Measurements from ENCODE around the gene OR1A1. TPM values are rescaled to one million over a fixed set of nuclear protein-coding genes. Genes with fewer than 3 reads are reported as not detected.

The OR1A1 gene
- total RNA-seq, 1 experiment from 2014 or later, result not detected

GRCh38 chr17:3221850-3222249, 14.4 kb downstream of the OR1A1 start:
- no peak overlapping the region for H3K56ac ChIP-seq (ENCODE audit: insufficient read length, low read depth, low read length)
- H3K4ac ChIP-seq (ENCODE audit: low read depth, low read length), result no peak overlapping the region
- H4K5ac ChIP-seq (ENCODE audit: insufficient read length, low read depth, low read length), result no peak overlapping the region
- no peak overlapping the region for H3K4me2 ChIP-seq (ENCODE audit: insufficient read depth, insufficient read length, low read length)
- no peaks in the 10 kb centered on the region for H3K79me1 ChIP-seq (ENCODE audit: insufficient read depth, low read depth, low read length, poor library complexity, severe bottlenecking)
- no peaks in the 10 kb centered on the region for H3K23me2 ChIP-seq (ENCODE audit: insufficient read length, low read depth, low read length, poor library complexity, severe bottlenecking)
- H3K9me3 ChIP-seq (ENCODE audit: control insufficient read depth, low read depth, low read length), result peaks cover 30% of the 10 kb centered on the region
- no peak overlapping the region for H3K23ac ChIP-seq (ENCODE audit: insufficient read length, low read depth, low read length)
- WGBS (ENCODE audit: extremely low coverage, insufficient read length, low lambda C conversion rate), result no CpG with 5 or more reads among the region's 2 CpGs
- no peak overlapping the region for H4K91ac ChIP-seq (ENCODE audit: insufficient read length, low read depth, low read length)
- peaks cover 0 to 8% (median 2%) of the 10 kb centered on the region in 3 experiments; a peak in 6 of 7 replicates for H3K36me3 Mint-ChIP-seq (ENCODE audit: insufficient read depth in 1 of 3, low read depth in 3 of 3)
- no peaks in the 10 kb centered on the region for H4K20me1 ChIP-seq (ENCODE audit: control insufficient read depth, insufficient read depth, insufficient read length)
- no peak overlapping the region for H3T11ph ChIP-seq (ENCODE audit: low read length)
- H3K4me1 Mint-ChIP-seq, result no peaks in the 10 kb centered on the region
- no peak overlapping the region for H2BK120ac ChIP-seq (ENCODE audit: low read depth, low read length, poor library complexity, severe bottlenecking)
- H2BK12ac ChIP-seq (ENCODE audit: insufficient read length, low read depth, low read length), result no peak overlapping the region
- peaks cover 2% of the 10 kb centered on the region; the same call in 1 of the 2 replicates for H3K27me3 Mint-ChIP-seq (ENCODE audit: low read depth)
- no peak overlapping the region for H2BK5ac ChIP-seq (ENCODE audit: insufficient read length, low read length)
- TF ChIP-seq CTCF (conservative IDR thresholded peaks at IDR 0.05), result no peak
- no peaks in the 10 kb centered on the region for H3K79me2 ChIP-seq (ENCODE audit: insufficient read depth, low read length)
- H3K27ac ChIP-seq (ENCODE audit: insufficient read length, low read depth, low read length), result no peak overlapping the region
- H3K9me3 Mint-ChIP-seq, result peaks cover 68 to 90% of the 10 kb centered on the region in 2 experiments
- no peak overlapping the region for H3K4me3 Mint-ChIP-seq
- no peak overlapping the region for H2BK15ac ChIP-seq (ENCODE audit: low read depth, low read length)
- H4K8ac ChIP-seq (replicated peaks; ENCODE audit: insufficient read length, low read depth, low read length), result no peak overlapping the region
- H3K14ac ChIP-seq (ENCODE audit: insufficient read depth, low read length), result no peak overlapping the region
- no peak overlapping the region for H2AFZ ChIP-seq (ENCODE audit: low read length)
- no peak for DNase-seq
- no peak overlapping the region for H3K27ac Mint-ChIP-seq
- no peaks in the 10 kb centered on the region for H3K27me3 ChIP-seq (ENCODE audit: insufficient read depth, low read length)
- H2BK20ac ChIP-seq (ENCODE audit: low read depth, low read length, poor library complexity, severe bottlenecking), result no peak overlapping the region
- no peak overlapping the region for H3K9ac ChIP-seq (ENCODE audit: extremely low read depth, insufficient read length, low read length)
- no peaks in the 10 kb centered on the region for H3K4me1 ChIP-seq (ENCODE audit: insufficient read depth, low read length)
- H3K18ac ChIP-seq (ENCODE audit: insufficient read length, low read depth, low read length), result no peak overlapping the region
- H2AK5ac ChIP-seq (ENCODE audit: insufficient read length, low read length), result no peak overlapping the region
